ENCODE measurements around the gene PHPT1.

The PHPT1 gene

GRCh38 chr9:136847826-136848392, 1.3 kb upstream of the PHPT1 start:
- no peak for DNase-seq (ENCODE audit: low read depth)

- no peak for DNase-seq (ENCODE audit: low read depth)
Observed at GRCh38 chr9:136848393-136849037, 694 bp upstream of the PHPT1 start.

GRCh38 chr9:136849960-136850865, 1.0 kb downstream of the PHPT1 start:
- no peak for DNase-seq (ENCODE audit: low read depth)

- DNase-seq (ENCODE audit: low read depth), result no peak
Observed at GRCh38 chr9:136850866-136851775, 1.9 kb downstream of the PHPT1 start.

GRCh38 chr9:136851941-136852663, 2.9 kb downstream of the PHPT1 start, which contains the start of gene MAMDC4:
MAMDC4 (plus strand) TSS chr9:136852346; CDS start chr9:136852417, 71 bp downstream.
- no peak for DNase-seq (ENCODE audit: low read depth)

- no peak for DNase-seq (ENCODE audit: low read depth)
Observed at GRCh38 chr9:136852664-136853595, 3.7 kb downstream of the PHPT1 start.

GRCh38 chr9:136853596-136854112, 4.4 kb downstream of the PHPT1 start:
- no peak for DNase-seq (ENCODE audit: low read depth)

GRCh38 chr9:136854113-136854841, 5.1 kb downstream of the PHPT1 start:
- DNase-seq (ENCODE audit: low read depth), result no peak

GRCh38 chr9:136854842-136855460, 5.7 kb downstream of the PHPT1 start:
- DNase-seq (ENCODE audit: low read depth), result no peak

GRCh38 chr9:136855461-136856078, 6.4 kb downstream of the PHPT1 start:
- no peak for DNase-seq (ENCODE audit: low read depth)

GRCh38 chr9:136856079-136856476, 6.9 kb downstream of the PHPT1 start:
- no peak for DNase-seq (ENCODE audit: low read depth)

GRCh38 chr9:136856541-136857141, 7.4 kb downstream of the PHPT1 start:
- DNase-seq (ENCODE audit: low read depth), result no peak

- no peak for DNase-seq (ENCODE audit: low read depth)
Observed at GRCh38 chr9:136857166-136857565, 8.0 kb downstream of the PHPT1 start.

GRCh38 chr9:136857581-136858412, 8.6 kb downstream of the PHPT1 start:
- DNase-seq (ENCODE audit: low read depth), result no peak

GRCh38 chr9:136858452-136858843, 9.2 kb downstream of the PHPT1 start:
- no peak for DNase-seq (ENCODE audit: low read depth)

- no peak for DNase-seq (ENCODE audit: low read depth)
Observed at GRCh38 chr9:136858844-136859757, 9.9 kb downstream of the PHPT1 start.
